Measurements from ENCODE around the gene GBP5.
"Not testable (repeated sequence)": the region's sequence is repeated elsewhere in the genome, so short reads cannot be mapped to it uniquely, and the experiment has no call there.

Gene GBP5

GRCh38 chr1:89272269-89273041 lies at the start of gene GBP5:
Gene GBP5 (minus strand): TSS chr1:89272860. CDS start chr1:89269555, 3,305 bp downstream.
- not testable (repeated sequence) for DNase-seq

- no peak for DNase-seq
Observed at GRCh38 chr1:89322402-89322801, 49.7 kb upstream of the GBP5 start.

GRCh38 chr1:89312572-89312971 lies 39.9 kb upstream of the GBP5 start:
- no peak for DNase-seq

GRCh38 chr1:89311757-89312156 lies 39.1 kb upstream of the GBP5 start:
- no peak for DNase-seq

- no peak for DNase-seq
Observed at GRCh38 chr1:89310976-89311375, 38.3 kb upstream of the GBP5 start.

- no peak for DNase-seq
Observed at GRCh38 chr1:89310505-89310904, 37.8 kb upstream of the GBP5 start.

- DNase-seq, result no peak
Observed at GRCh38 chr1:89309828-89310227, 37.2 kb upstream of the GBP5 start.

GRCh38 chr1:89306273-89306672 lies 33.6 kb upstream of the GBP5 start:
- no peak for DNase-seq

GRCh38 chr1:89305493-89305892 lies 32.8 kb upstream of the GBP5 start:
- DNase-seq, result no peak

GRCh38 chr1:89304572-89305230 lies 32.0 kb upstream of the GBP5 start:
- DNase-seq, result no peak

GRCh38 chr1:89302697-89303332 lies 30.2 kb upstream of the GBP5 start:
- no peak for DNase-seq

- not testable (repeated sequence) for DNase-seq
Observed at GRCh38 chr1:89299739-89300463, 27.2 kb upstream of the GBP5 start.

GRCh38 chr1:89298461-89298860 lies 25.8 kb upstream of the GBP5 start:
- DNase-seq, result no peak

- DNase-seq, result no peak
Observed at GRCh38 chr1:89295187-89295586, 22.5 kb upstream of the GBP5 start.

GRCh38 chr1:89291276-89291675 lies 18.6 kb upstream of the GBP5 start:
- no peak for DNase-seq

GRCh38 chr1:89288051-89288340 lies 15.3 kb upstream of the GBP5 start:
- DNase-seq, result no peak

GRCh38 chr1:89287181-89288050 lies 14.8 kb upstream of the GBP5 start:
- no peak for DNase-seq

- DNase-seq, result no peak
Observed at GRCh38 chr1:89286549-89287180, 14.0 kb upstream of the GBP5 start.

- DNase-seq, result no peak
Observed at GRCh38 chr1:89285745-89286380, 13.2 kb upstream of the GBP5 start.

- not testable (repeated sequence) for DNase-seq
Observed at GRCh38 chr1:89284078-89284763, 11.6 kb upstream of the GBP5 start.

GRCh38 chr1:89280766-89281165 lies 8.1 kb upstream of the GBP5 start:
- no peak for DNase-seq
